RWPE2 (cell line): ENCODE data around the gene ARFGAP2.

ENCODE experiments used
- ATAC-seq: fragments of 200-7000 bp; cut with Tn5 transposase; 3 replicates; pipeline ENCODE4 v1.9.1; 2021; ENCODE audit warnings: low read depth
- DNase-seq: peaks from one replicate; pipeline ENCODE4 v3.0.0-alpha.2; 2020; ENCODE audit warnings: low spot score
- H3K27ac ChIP-seq: fragments of 450-650 bp; 2 replicates; pipeline ENCODE4 v1.5.1; 2017; ENCODE audit warnings: mild to moderate bottlenecking; ENCODE audit not compliant: poor library complexity, severe bottlenecking
- H3K27me3 ChIP-seq: fragments of 250-450 bp; sonication (Bioruptor Pico); 2 replicates; pipeline ENCODE4 v1.5.1; 2021; ENCODE audit warnings: mild to moderate bottlenecking, moderate library complexity; ENCODE audit not compliant: insufficient read depth, poor library complexity, severe bottlenecking
- H3K36me3 ChIP-seq: fragments of 250-450 bp; sonication (Bioruptor Pico); 2 replicates; pipeline ENCODE4 v1.5.1; 2020; ENCODE audit warnings: low read depth, mild to moderate bottlenecking, moderate library complexity
- H3K4me1 ChIP-seq: fragments of 250-450 bp; sonication (Bioruptor Pico); 2 replicates; pipeline ENCODE4 v1.5.1; 2021; ENCODE audit warnings: mild to moderate bottlenecking, moderate library complexity; ENCODE audit not compliant: insufficient read depth, poor library complexity, severe bottlenecking
- H3K4me3 ChIP-seq: fragments of 250-450 bp; sonication (Bioruptor Pico); 2 replicates; pipeline ENCODE4 v1.5.1; 2021; ENCODE audit warnings: mild to moderate bottlenecking, moderate library complexity; ENCODE audit not compliant: severe bottlenecking
- H3K9me3 ChIP-seq: fragments of 250-450 bp; sonication (Bioruptor Pico); 2 replicates; pipeline ENCODE4 v1.5.1; 2021; ENCODE audit warnings: mild to moderate bottlenecking, moderate library complexity; ENCODE audit not compliant: severe bottlenecking
- TF ChIP-seq, protein P1 (sequence below): fragments of 450-650 bp; IDR thresholded peaks from one replicate; pipeline ENCODE4 v1.5.1; 2017; ENCODE audit warnings: mild to moderate bottlenecking, moderate library complexity; ENCODE audit not compliant: poor library complexity, severe bottlenecking

Gene ARFGAP2

GRCh38 chr11:47176328-47177228 is at the start of gene ARFGAP2:
ARFGAP2 (minus strand) TSS chr11:47176879; CDS start chr11:47176853, 26 bp downstream.
- peaks cover 55% of the 10 kb centered on the region for H3K36me3 ChIP-seq
- H3K27me3 ChIP-seq, result no peaks in the 10 kb centered on the region
- H3K27ac ChIP-seq, result peak within 1 kb of the TSS; percentile 65
- no peaks in the 10 kb centered on the region for H3K9me3 ChIP-seq
- peak within 1 kb of the TSS; percentile 73 for H3K4me3 ChIP-seq
- peak; percentile 96 for DNase-seq
- TF ChIP-seq, protein P1, sequence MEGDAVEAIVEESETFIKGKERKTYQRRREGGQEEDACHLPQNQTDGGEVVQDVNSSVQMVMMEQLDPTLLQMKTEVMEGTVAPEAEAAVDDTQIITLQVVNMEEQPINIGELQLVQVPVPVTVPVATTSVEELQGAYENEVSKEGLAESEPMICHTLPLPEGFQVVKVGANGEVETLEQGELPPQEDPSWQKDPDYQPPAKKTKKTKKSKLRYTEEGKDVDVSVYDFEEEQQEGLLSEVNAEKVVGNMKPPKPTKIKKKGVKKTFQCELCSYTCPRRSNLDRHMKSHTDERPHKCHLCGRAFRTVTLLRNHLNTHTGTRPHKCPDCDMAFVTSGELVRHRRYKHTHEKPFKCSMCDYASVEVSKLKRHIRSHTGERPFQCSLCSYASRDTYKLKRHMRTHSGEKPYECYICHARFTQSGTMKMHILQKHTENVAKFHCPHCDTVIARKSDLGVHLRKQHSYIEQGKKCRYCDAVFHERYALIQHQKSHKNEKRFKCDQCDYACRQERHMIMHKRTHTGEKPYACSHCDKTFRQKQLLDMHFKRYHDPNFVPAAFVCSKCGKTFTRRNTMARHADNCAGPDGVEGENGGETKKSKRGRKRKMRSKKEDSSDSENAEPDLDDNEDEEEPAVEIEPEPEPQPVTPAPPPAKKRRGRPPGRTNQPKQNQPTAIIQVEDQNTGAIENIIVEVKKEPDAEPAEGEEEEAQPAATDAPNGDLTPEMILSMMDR, result no peak
- no peaks in the 10 kb centered on the region for H3K4me1 ChIP-seq
- peak; percentile 94 for ATAC-seq

DNA sequence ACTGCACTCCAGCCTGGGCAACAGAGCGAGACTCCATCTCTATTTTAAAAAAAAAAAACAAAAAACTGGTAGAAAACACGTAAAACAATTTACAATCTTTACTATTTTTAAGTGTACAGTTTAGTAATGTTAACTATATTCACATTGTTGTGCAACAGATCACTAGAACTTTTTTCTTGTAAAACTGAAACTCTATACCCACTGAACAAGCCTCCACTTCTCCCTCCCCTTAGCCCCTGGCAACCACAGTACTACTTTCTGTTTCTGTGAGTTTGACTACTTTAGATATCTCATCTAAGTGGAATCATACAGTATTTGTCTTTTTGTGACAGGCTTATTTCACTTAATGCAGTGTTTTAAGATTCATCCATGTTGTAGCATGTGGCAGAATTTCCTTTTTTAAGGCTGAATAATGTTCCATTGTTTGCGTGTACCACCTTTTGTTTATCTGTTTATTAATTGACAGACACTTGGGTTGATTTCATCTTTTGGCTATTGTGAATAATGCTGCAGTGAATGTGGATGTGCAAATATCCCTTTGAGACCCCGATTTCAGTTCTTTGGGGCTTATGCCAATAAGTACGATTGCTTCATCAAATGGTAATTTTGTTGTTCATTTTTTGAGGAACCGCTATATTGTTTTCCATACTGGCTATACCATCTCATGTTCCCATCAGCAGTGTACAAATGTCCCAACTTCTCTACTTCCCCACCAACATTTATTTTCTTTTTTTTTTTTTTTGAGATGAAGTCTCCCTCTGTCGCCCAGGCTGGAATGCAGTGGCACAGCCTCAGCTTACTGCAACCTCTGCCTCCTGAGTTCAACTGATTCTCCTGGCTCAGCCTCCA is 49.1 kb upstream of the ARFGAP2 start:
- Histone ChIP-seq H3K4me1 (peaks cover 1% of the 10 kb centered on the region), H3K9me3 (no peaks in the 10 kb centered on the region), H3K27ac (no peak overlapping the region), H3K36me3 (peaks cover 96% of the 10 kb centered on the region), H3K27me3 (no peaks in the 10 kb centered on the region), H3K4me3 (no peak overlapping the region)
- no peak for DNase-seq
- no peak for ATAC-seq
- TF ChIP-seq, protein P1, result no peak

GRCh38 chr11:47222696-47223095 is 46.0 kb upstream of the ARFGAP2 start:
- ATAC-seq, result no peak
- peaks cover 98% of the 10 kb centered on the region for H3K36me3 ChIP-seq
- TF ChIP-seq, protein P1, result no peak

GRCh38 chr11:47220401-47220821 is 43.7 kb upstream of the ARFGAP2 start:
- Histone ChIP-seq H3K9me3 (no peaks in the 10 kb centered on the region), H3K4me3 (no peak overlapping the region), H3K27ac (peak overlapping the region; percentile 26), H3K4me1 (peaks cover 32% of the 10 kb centered on the region), H3K27me3 (no peaks in the 10 kb centered on the region), H3K36me3 (peaks cover 92% of the 10 kb centered on the region)
- DNase-seq (no peak), ATAC-seq (no peak; the same call in 1 of the 3 replicates)
- TF ChIP-seq, protein P1, result no peak

More at GRCh38 chr11:47222696-47223095, 46.0 kb upstream of the ARFGAP2 start:
- Histone ChIP-seq H3K27me3 (no peaks in the 10 kb centered on the region), H3K4me3 (no peak overlapping the region), H3K4me1 (peaks cover 22% of the 10 kb centered on the region), H3K9me3 (no peaks in the 10 kb centered on the region), H3K27ac (no peak overlapping the region)
- no peak for DNase-seq
